HepG2 (cell line): Measurements from ENCODE around the gene IRF6. TPM values are rescaled to one million over a fixed set of nuclear protein-coding genes. Genes with fewer than 3 reads are reported as not detected.
A peak's percentile ranks its signal among the peaks of the same experiment; 100 is the strongest.

Experiments used
- BCL6 ChIP-seq: IDR thresholded peaks from 2 replicates; pipeline ENCODE4 v1.6.1; 2016; ENCODE audit warnings: missing genetic modification reagents, missing compliant biosample characterization
- HNRNPLL ChIP-seq: fragments of 200-400 bp; formaldehyde crosslinking; IDR thresholded peaks from 2 replicates; pipeline ENCODE4 v1.6.1; 2017; ENCODE audit warnings: mild to moderate bottlenecking, low read depth, low read length; ENCODE audit not compliant: poor library complexity, severe bottlenecking
- ISX ChIP-seq: sonication (generic); formaldehyde crosslinking; conservative IDR thresholded peaks from 2 replicates; pipeline ENCODE4 v1.5.0; 2020; ENCODE audit warnings: missing genetic modification reagents
- JARID2 ChIP-seq: sonication (generic); formaldehyde crosslinking; IDR thresholded peaks from 2 replicates; pipeline ENCODE4 v1.8.1; 2023; ENCODE audit warnings: missing genetic modification reagents, inconsistent platforms; ENCODE audit not compliant: insufficient replicate concordance
- NFE2L2 ChIP-seq: fragments of 150-350 bp; IDR thresholded peaks from 2 replicates; pipeline ENCODE4 v1.6.1; 2014; ENCODE audit warnings: low read length
- PHB2 ChIP-seq: fragments of 450-650 bp; IDR thresholded peaks from 2 replicates; pipeline ENCODE4 v1.6.1; 2018; ENCODE audit not compliant: partially characterized antibody
- SALL1 ChIP-seq: sonication (generic); formaldehyde crosslinking; IDR thresholded peaks from 2 replicates; pipeline ENCODE4 v1.8.0; 2022; ENCODE audit warnings: mild to moderate bottlenecking, missing genetic modification reagents
- SNAPC5 ChIP-seq: sonication (generic); formaldehyde crosslinking; IDR thresholded peaks from 2 replicates; pipeline ENCODE4 v1.8.1; 2023; ENCODE audit warnings: mild to moderate bottlenecking, missing genetic modification reagents, borderline replicate concordance
- ZBED4 ChIP-seq: sonication (generic); formaldehyde crosslinking; IDR thresholded peaks from 2 replicates; pipeline ENCODE4 v1.4.0; 2020; ENCODE audit warnings: missing genetic modification reagents, borderline replicate concordance
- ZFP1 ChIP-seq: IDR thresholded peaks from 2 replicates; pipeline ENCODE4 v1.6.1; 2016
- ZFX ChIP-seq: sonication (generic); formaldehyde crosslinking; IDR thresholded peaks from 2 replicates; pipeline ENCODE4 v1.4.0; 2020; ENCODE audit warnings: mild to moderate bottlenecking, low read depth, missing genetic modification reagents, moderate library complexity
- ZNF350 ChIP-seq: sonication (generic); formaldehyde crosslinking; IDR thresholded peaks from 2 replicates; pipeline ENCODE4 v1.4.0; 2020; ENCODE audit warnings: mild to moderate bottlenecking, low read depth, missing genetic modification reagents, borderline replicate concordance
- ZNF619 ChIP-seq: sonication (generic); formaldehyde crosslinking; IDR thresholded peaks from 2 replicates; pipeline ENCODE4 v1.4.0; 2020; ENCODE audit warnings: mild to moderate bottlenecking, missing genetic modification reagents
- ZNF629 ChIP-seq: sonication (generic); formaldehyde crosslinking; conservative IDR thresholded peaks from 2 replicates; pipeline ENCODE4 v1.5.0; 2020; ENCODE audit warnings: missing genetic modification reagents
- ZNF761 ChIP-seq: sonication (generic); formaldehyde crosslinking; conservative IDR thresholded peaks from 2 replicates; pipeline ENCODE4 v1.4.0; 2020; ENCODE audit warnings: mild to moderate bottlenecking, missing genetic modification reagents
- polyA plus RNA-seq, 8 experiments: library from polyadenylated mRNA; depleted of rRNA in 3 of 8; stranded (reverse) in 7 of 8; unstranded in 1 of 8; fragments of >200 nt; fragmentation: Illumina TruSeq in 4 of 8; extraction: Trizol in 4 of 8; gene quantifications; 2 replicates each; pipeline versions ENCODE4 v1.2.1 to v1.2.3, GENCODE V29; 2011 to 2016; ENCODE audit warnings: low read depth in 4 of 8, missing spikeins in 1 of 8, mixed read lengths in 1 of 8; ENCODE audit not compliant: insufficient read depth in 1 of 8
- total RNA-seq, 5 experiments: library from RNA; depleted of rRNA; stranded (reverse); fragments of >200 nt; fragmentation: Illumina TruSeq; extraction: Trizol; gene quantifications; 2 replicates each; pipeline ENCODE4 v1.2.3, GENCODE V29; 2016; ENCODE audit warnings: low read depth in 1 of 5
- TF ChIP-seq, protein P1 (sequence below): sonication (generic); formaldehyde crosslinking; IDR thresholded peaks from 2 replicates; pipeline ENCODE4 v1.4.0; 2020; ENCODE audit warnings: mild to moderate bottlenecking, missing genetic modification reagents, borderline replicate concordance
- TF ChIP-seq, protein P2 (sequence below): sonication (generic); formaldehyde crosslinking; IDR thresholded peaks from 2 replicates; pipeline ENCODE4 v1.8.0; 2022; ENCODE audit warnings: mild to moderate bottlenecking, missing genetic modification reagents, moderate library complexity
- TF ChIP-seq, protein P3 (sequence below): IDR thresholded peaks from 2 replicates; pipeline ENCODE4 v1.6.1; 2016; ENCODE audit warnings: missing compliant biosample characterization, missing genetic modification reagents, borderline replicate concordance

Gene IRF6
- total and polyA plus RNA-seq, 2 of the 13 experiments (the other 11 are each of a cell fraction or from before 2014, with no cell fraction given) = 0.02 TPM; not detected in 1

DNA sequence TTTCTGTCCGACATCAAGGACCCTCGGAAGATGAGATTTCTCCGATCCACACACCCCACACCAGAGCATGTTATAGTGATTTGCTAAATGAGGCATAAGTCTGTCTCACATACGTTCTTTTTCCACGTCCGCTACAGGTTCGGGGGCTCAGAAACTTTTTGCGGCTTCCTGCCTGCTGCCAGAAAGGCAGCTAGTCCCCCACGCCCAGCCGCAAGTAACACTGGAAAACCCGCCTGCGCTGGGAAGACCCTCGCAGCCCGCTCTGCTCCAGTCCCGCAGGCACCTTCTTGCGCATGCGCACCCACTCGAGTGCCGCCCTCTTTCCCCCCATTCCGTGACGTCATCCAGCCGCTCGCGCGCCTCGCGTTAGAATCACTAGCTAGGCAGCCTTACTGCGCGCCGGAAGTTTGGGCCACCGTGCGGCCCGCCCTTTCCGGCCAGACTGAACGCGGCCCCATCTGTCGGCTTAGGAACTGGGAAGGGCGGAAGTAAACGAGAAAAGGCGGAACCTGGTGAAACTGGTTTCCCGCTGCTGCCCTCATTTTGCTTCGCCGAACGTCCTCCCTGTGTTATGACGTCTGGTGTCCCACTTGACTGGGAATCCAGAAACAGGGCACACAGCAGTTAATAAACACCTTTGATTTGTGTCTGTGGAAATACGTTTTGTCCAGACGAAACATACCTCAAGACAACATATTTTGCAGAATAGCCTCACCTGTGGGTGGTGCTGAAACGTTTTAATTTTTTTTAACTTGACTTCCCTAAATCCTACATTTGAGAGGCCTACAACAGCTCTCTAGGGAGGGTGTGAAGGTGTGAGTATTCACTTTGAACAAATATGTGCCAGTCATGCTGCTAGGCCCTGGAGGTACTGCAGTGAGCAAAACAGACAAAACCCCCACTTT, 21.4 kb downstream of the IRF6 start, which contains the start of gene C1orf74 (continued):
- TF ChIP-seq ZBED4 (CRISPR knock-in tag) (no peak), NFE2L2 (no peak), HNRNPLL (peak; percentile 65), ZNF350 (CRISPR knock-in tag) (peak; percentile 55; the same call in 1 of the 2 replicates), PHB2 (no peak), ZNF619 (CRISPR knock-in tag) (0 out of 2 replicates have a peak, but pooled peaks have one; percentile 47), ISX (CRISPR knock-in tag) (no peak), ZFP1 (CRISPR knock-in tag) (0 out of 2 replicates have a peak, but pooled peaks have one; percentile 35), ZNF761 (no peak), SALL1 (CRISPR knock-in tag) (peak; percentile 78), JARID2 (CRISPR knock-in tag) (no peak), BCL6 (CRISPR knock-in tag) (no peak), SNAPC5 (CRISPR knock-in tag) (no peak), ZFX (CRISPR knock-in tag) (peak; percentile 31; the same call in 1 of the 2 replicates), ZNF629 (CRISPR knock-in tag) (no peak)
- TF ChIP-seq, protein P1, sequence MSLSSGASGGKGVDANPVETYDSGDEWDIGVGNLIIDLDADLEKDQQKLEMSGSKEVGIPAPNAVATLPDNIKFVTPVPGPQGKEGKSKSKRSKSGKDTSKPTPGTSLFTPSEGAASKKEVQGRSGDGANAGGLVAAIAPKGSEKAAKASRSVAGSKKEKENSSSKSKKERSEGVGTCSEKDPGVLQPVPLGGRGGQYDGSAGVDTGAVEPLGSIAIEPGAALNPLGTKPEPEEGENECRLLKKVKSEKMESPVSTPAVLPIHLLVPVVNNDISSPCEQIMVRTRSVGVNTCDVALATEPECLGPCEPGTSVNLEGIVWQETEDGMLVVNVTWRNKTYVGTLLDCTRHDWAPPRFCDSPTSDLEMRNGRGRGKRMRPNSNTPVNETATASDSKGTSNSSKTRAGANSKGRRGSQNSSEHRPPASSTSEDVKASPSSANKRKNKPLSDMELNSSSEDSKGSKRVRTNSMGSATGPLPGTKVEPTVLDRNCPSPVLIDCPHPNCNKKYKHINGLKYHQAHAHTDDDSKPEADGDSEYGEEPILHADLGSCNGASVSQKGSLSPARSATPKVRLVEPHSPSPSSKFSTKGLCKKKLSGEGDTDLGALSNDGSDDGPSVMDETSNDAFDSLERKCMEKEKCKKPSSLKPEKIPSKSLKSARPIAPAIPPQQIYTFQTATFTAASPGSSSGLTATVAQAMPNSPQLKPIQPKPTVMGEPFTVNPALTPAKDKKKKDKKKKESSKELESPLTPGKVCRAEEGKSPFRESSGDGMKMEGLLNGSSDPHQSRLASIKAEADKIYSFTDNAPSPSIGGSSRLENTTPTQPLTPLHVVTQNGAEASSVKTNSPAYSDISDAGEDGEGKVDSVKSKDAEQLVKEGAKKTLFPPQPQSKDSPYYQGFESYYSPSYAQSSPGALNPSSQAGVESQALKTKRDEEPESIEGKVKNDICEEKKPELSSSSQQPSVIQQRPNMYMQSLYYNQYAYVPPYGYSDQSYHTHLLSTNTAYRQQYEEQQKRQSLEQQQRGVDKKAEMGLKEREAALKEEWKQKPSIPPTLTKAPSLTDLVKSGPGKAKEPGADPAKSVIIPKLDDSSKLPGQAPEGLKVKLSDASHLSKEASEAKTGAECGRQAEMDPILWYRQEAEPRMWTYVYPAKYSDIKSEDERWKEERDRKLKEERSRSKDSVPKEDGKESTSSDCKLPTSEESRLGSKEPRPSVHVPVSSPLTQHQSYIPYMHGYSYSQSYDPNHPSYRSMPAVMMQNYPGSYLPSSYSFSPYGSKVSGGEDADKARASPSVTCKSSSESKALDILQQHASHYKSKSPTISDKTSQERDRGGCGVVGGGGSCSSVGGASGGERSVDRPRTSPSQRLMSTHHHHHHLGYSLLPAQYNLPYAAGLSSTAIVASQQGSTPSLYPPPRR (CRISPR knock-in tag) = no peak
- TF ChIP-seq, protein P2, sequence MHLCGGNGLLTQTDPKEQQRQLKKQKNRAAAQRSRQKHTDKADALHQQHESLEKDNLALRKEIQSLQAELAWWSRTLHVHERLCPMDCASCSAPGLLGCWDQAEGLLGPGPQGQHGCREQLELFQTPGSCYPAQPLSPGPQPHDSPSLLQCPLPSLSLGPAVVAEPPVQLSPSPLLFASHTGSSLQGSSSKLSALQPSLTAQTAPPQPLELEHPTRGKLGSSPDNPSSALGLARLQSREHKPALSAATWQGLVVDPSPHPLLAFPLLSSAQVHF (CRISPR knock-in tag) = no peak
- TF ChIP-seq, protein P3, sequence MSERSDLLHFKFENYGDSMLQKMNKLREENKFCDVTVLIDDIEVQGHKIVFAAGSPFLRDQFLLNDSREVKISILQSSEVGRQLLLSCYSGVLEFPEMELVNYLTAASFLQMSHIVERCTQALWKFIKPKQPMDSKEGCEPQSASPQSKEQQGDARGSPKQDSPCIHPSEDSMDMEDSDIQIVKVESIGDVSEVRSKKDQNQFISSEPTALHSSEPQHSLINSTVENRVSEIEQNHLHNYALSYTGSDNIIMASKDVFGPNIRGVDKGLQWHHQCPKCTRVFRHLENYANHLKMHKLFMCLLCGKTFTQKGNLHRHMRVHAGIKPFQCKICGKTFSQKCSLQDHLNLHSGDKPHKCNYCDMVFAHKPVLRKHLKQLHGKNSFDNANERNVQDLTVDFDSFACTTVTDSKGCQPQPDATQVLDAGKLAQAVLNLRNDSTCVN (CRISPR knock-in tag) = no peak
